SJSA1 (cell line): ENCODE results near the gene CAPN15. TPM values are rescaled to one million over a fixed set of nuclear protein-coding genes. Genes with fewer than 3 reads are reported as not detected.
"Not testable (repeated sequence)": the region's sequence is repeated elsewhere in the genome, so short reads cannot be mapped to it uniquely, and the experiment has no call there.

Experiments used
- DNase-seq, 2 experiments: peaks; one replicate each; pipeline ENCODE4 v3.0.0-alpha.2; 2015 to 2020; ENCODE audit warnings: low spot score in 2 of 2, low read depth in 1 of 2
- H3K27ac ChIP-seq: fragments of 250-450 bp; sonication (Bioruptor Pico); 2 replicates; pipeline ENCODE4 v1.5.1; 2020; ENCODE audit warnings: mild to moderate bottlenecking, moderate library complexity
- H3K27me3 ChIP-seq: fragments of 250-450 bp; sonication (Bioruptor Pico); replicated peaks from 2 replicates; pipeline ENCODE4 v1.5.1; 2020; ENCODE audit warnings: mild to moderate bottlenecking, moderate library complexity
- H3K36me3 ChIP-seq: fragments of 250-450 bp; sonication (Bioruptor Pico); 2 replicates; pipeline ENCODE4 v1.5.1; 2020; ENCODE audit warnings: mild to moderate bottlenecking
- H3K4me1 ChIP-seq: fragments of 250-450 bp; sonication (Bioruptor Pico); replicated peaks from 2 replicates; pipeline ENCODE4 v1.6.1; 2021; ENCODE audit warnings: mild to moderate bottlenecking
- H3K4me3 ChIP-seq: fragments of 250-450 bp; sonication (Bioruptor Pico); 2 replicates; pipeline ENCODE4 v1.5.1; 2020; ENCODE audit warnings: mild to moderate bottlenecking
- H3K9me3 ChIP-seq: fragments of 250-450 bp; sonication (Bioruptor Pico); replicated peaks from 2 replicates; pipeline ENCODE4 v1.5.1; 2020; ENCODE audit warnings: mild to moderate bottlenecking
- total RNA-seq: library from RNA; depleted of rRNA; stranded (reverse); fragments of >200 nt; shearing (Covaris generic); gene quantifications from 2 replicates; pipeline ENCODE4 v1.2.3, GENCODE V29; 2014

Gene CAPN15
- total RNA-seq, 1 experiment from 2014 or later: 46.1 TPM

GRCh38 chr16:499924-500323 is 27.6 kb upstream of the CAPN15 start:
- no peak overlapping the region for H3K4me3 ChIP-seq
- no peak for DNase-seq
- no peaks in the 10 kb centered on the region for H3K4me1 ChIP-seq
- H3K9me3 ChIP-seq: no peaks in the 10 kb centered on the region
- H3K27ac ChIP-seq: no peak overlapping the region
- no peaks in the 10 kb centered on the region for H3K36me3 ChIP-seq
- H3K27me3 ChIP-seq: no peaks in the 10 kb centered on the region

DNA sequence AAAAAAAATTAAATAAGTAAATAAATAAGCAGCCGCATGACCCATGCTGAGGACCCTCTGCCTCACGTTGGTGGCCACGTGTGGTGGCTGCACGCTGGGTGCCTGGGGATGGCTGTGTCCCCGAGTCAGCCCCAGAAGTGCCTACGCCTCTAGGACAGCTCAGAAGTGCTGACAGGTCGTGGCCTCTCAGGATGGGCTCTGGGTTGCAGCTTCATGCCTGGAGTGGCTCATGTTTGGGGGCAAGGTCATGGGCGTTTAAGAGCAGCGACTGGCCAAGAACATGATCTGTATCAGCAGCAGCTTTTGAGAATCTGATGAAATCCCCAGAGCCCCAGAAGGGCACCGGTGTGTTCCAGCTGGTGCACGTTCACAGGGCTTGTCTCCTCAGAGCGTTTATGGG is 26.8 kb upstream of the CAPN15 start:
- H3K36me3 ChIP-seq: no peaks in the 10 kb centered on the region
- H3K4me3 ChIP-seq: no peak overlapping the region
- H3K27ac ChIP-seq: no peak overlapping the region
- no peak for DNase-seq
- no peaks in the 10 kb centered on the region for H3K4me1 ChIP-seq
- no peaks in the 10 kb centered on the region for H3K27me3 ChIP-seq
- H3K9me3 ChIP-seq: no peaks in the 10 kb centered on the region

- Histone ChIP-seq H3K9me3 (no peaks in the 10 kb centered on the region), H3K36me3 (no peaks in the 10 kb centered on the region), H3K27me3 (no peaks in the 10 kb centered on the region), H3K4me1 (no peaks in the 10 kb centered on the region), H3K27ac (no peak overlapping the region), H3K4me3 (no peak overlapping the region)
- no peak for DNase-seq
These were observed 25.2 kb upstream of the CAPN15 start for GRCh38 chr16:502179-502943.

- DNase-seq: no peak
- Histone ChIP-seq H3K27me3 (no peaks in the 10 kb centered on the region), H3K9me3 (no peaks in the 10 kb centered on the region), H3K4me1 (no peaks in the 10 kb centered on the region), H3K4me3 (no peak overlapping the region), H3K36me3 (no peaks in the 10 kb centered on the region), H3K27ac (no peak overlapping the region)
These were observed 24.1 kb upstream of the CAPN15 start for GRCh38 chr16:503150-504071.

- Histone ChIP-seq H3K9me3 (no peaks in the 10 kb centered on the region), H3K27me3 (no peaks in the 10 kb centered on the region), H3K4me3 (no peak overlapping the region), H3K27ac (no peak overlapping the region), H3K36me3 (no peaks in the 10 kb centered on the region), H3K4me1 (no peaks in the 10 kb centered on the region)
- no peak for DNase-seq
These were observed 21.9 kb upstream of the CAPN15 start for GRCh38 chr16:505479-506245.

DNA sequence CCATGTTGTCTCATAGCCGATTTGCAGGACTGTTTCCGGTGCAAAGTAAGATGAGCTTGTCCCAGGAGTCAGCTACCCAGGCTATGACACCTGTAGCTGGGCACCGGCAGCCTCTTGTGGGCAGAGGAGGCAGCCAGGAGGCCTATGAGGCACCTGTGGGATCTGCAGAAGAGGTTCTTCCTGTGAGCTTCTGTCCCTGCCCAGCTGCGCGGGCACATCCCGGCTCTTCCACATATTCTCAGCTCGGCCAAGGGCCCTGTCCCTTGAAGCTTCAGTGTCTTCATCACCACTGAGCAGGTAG is 21.3 kb upstream of the CAPN15 start:
- Histone ChIP-seq H3K36me3 (no peaks in the 10 kb centered on the region), H3K27ac (no peak overlapping the region), H3K4me3 (no peak overlapping the region), H3K4me1 (no peaks in the 10 kb centered on the region), H3K9me3 (no peaks in the 10 kb centered on the region), H3K27me3 (no peaks in the 10 kb centered on the region)
- no peak for DNase-seq

DNA sequence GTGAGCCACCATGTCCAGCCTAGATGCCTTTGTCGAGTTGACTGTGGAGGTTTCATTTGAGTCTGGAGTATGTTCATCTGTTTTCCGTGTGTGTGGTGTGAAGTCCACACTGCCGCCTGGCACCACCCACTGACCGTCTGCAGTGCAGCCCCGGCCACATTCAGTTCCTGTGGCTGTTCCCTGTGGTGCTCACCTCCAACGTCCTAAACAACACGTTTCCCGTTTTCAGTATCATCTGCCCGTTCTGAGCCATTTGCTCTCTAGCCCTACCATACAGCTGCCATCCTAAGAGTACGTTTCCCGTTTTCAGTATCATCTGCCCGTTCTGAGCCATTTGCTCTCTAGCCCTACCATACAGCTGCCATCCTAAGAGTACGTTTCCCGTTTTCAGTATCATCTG is 20.0 kb upstream of the CAPN15 start:
- not testable (repeated sequence) for H3K27me3 ChIP-seq, DNase-seq, H3K9me3 ChIP-seq, H3K4me3 ChIP-seq, H3K4me1 ChIP-seq, H3K27ac ChIP-seq, H3K36me3 ChIP-seq

DNA sequence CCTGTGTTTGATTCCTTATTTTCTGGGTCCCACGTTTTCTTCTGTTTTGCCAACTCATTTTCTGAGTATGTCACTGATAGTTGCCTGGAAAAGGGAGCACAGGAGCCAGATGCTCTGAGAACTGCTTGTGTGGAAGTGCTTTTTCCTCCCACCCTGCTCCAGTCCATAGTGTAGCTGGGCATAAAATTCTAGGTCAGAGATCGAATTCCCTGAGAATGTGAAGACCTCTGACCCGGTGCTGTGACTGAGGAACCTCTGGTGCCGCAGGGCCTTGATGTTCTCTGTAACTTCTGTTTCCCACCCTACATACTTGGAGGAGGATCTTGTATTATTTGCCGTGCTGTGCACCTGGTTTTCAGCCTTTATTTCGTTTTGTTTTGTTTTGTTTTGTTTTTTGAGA is 19.5 kb upstream of the CAPN15 start:
- Histone ChIP-seq H3K36me3 (no peaks in the 10 kb centered on the region), H3K4me1 (no peaks in the 10 kb centered on the region), H3K9me3 (no peaks in the 10 kb centered on the region), H3K27ac (no peak overlapping the region), H3K4me3 (no peak overlapping the region), H3K27me3 (no peaks in the 10 kb centered on the region)
- no peak for DNase-seq

DNA sequence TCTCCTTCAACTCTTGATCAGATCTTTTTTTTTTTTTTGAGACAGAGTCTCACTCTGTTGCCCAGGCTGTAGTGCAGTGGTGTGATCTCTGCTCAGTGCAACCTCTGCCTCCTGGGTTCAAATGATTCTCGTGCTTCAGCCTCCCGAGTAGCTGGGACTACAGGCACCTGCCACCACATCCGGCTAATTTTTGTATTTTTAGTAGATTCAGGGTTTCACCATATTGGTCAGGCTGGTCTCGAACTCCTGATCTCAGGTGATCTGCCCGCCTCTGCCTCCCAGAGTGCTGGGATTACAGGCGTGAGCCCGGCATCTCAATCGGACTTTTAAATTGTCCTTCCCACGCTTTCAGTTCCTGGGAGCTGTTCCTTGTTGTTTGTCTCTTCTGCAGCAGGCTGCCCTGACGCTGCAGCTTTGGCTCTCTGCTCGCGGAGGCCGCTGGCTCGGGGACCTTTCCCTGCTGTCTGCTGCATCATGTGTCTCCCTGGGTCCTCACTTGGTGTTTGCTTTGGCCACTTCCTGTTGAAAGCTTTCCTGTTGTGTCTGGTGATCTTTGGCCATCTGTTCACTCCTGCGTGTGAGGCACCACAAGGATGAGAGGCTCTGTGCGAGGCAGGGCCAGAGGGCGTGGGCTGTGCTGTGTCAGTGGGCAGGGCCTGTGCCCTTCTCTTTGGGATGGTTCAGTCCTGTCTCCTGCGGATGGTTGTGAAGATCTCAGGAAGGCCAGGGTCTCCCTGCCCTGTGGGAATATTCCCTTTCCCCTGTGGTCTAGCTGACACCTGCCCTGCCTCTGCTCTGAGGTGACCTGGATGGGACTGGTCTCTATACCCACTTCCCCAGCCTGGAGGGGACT is 18.4 kb upstream of the CAPN15 start:
- Histone ChIP-seq H3K4me3 (no peak overlapping the region), H3K27ac (no peak overlapping the region), H3K9me3 (no peaks in the 10 kb centered on the region), H3K36me3 (no peaks in the 10 kb centered on the region), H3K27me3 (no peaks in the 10 kb centered on the region), H3K4me1 (no peaks in the 10 kb centered on the region)
- no peak for DNase-seq

GRCh38 chr16:510066-510825 is 17.3 kb upstream of the CAPN15 start:
- no peaks in the 10 kb centered on the region for H3K36me3 ChIP-seq
- no peaks in the 10 kb centered on the region for H3K9me3 ChIP-seq
- H3K27ac ChIP-seq: no peak overlapping the region
- H3K4me1 ChIP-seq: no peaks in the 10 kb centered on the region
- no peak overlapping the region for H3K4me3 ChIP-seq
- no peaks in the 10 kb centered on the region for H3K27me3 ChIP-seq
- DNase-seq: no peak

GRCh38 chr16:512802-513201 is 14.7 kb upstream of the CAPN15 start:
- Histone ChIP-seq H3K27me3 (no peaks in the 10 kb centered on the region), H3K27ac (no peak overlapping the region), H3K4me3 (no peak overlapping the region), H3K36me3 (peaks cover 9% of the 10 kb centered on the region; the same call in 1 of the 2 replicates), H3K9me3 (no peaks in the 10 kb centered on the region), H3K4me1 (no peaks in the 10 kb centered on the region)
- no peak for DNase-seq

DNA sequence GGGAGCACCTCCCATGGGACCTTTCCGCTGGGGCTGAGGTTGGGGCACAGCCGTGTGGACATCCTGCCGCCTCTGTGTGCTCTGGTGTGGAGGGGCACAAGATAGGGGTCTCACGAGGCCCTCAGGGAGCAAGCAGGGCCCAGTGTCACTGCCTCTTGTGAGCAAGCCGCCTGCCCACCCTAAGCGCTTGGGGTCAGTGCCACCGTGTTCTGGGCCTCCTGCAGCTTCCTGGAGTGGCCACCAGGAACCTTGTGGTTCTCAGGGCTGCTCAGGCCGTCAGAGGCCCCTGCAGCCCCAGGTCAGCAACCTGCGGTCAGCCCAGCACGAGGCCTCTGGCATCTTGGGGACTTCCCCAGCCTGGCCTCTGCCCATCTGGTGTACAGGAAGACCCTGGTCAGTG is 13.6 kb upstream of the CAPN15 start:
- peaks cover 11% of the 10 kb centered on the region; the same call in 1 of the 2 replicates for H3K36me3 ChIP-seq
- no peaks in the 10 kb centered on the region for H3K4me1 ChIP-seq
- no peak overlapping the region for H3K27ac ChIP-seq
- H3K4me3 ChIP-seq: no peak overlapping the region
- H3K27me3 ChIP-seq: no peaks in the 10 kb centered on the region
- DNase-seq: no peak
- H3K9me3 ChIP-seq: no peaks in the 10 kb centered on the region
